ENCODE results near the gene RNF10. TPM values are rescaled to one million over a fixed set of nuclear protein-coding genes. Genes with fewer than 3 reads are reported as not detected.

RNF10 gene
- total and polyA plus RNA-seq, 10 of the 15 experiments (the other 5 are each of a cell fraction or from before 2014, with no cell fraction given) = 48.2 to 127 (median 64.5) TPM

DNA sequence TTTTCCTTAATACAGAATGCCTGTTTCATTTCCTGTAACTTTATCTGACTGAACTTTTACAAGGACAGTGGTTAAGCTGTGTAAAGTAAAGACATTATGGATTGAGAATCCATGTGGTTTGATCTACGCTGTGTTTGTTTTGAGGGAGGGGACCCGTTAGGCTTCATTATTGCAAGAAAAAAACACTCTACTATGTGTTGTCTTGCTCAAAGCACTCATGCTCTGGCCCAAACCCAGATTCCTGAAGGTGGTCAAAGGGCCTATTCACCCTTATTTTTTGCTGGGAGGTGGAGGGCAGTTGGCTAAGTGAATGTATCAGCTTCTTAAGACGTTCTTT, 11.9 kb downstream of the RNF10 start:
- ChIA-PET CTCF (no interaction called here), SMC1A (ENCODE audit: uncharacterized antibody, unreplicated experiment) (interaction anchor here (1.2 kb wide), 1 partner anchor 35 kb away, joined by 3 read pairs; the partner anchor contains the start of gene POP5), POLR2A (interaction anchor here (0.6 kb wide), 2 partner anchors 55 to 231 kb away, joined by 3 to 5 read pairs; no protein-coding TSS in a partner anchor), RAD21 (ENCODE audit: unreplicated experiment) (no interaction called here)
- in situ Hi-C loops (cut with MboI) = no loop called here
- no peak for FAIRE-seq
- Histone ChIP-seq H3K4me1 (ENCODE audit: control insufficient read depth, insufficient read depth, low read length) (no peaks in the 10 kb centered on the region), H3K79me2 (ENCODE audit: control insufficient read depth, insufficient read depth, low read length) (peaks cover 32% of the 10 kb centered on the region), H3K9me3 (replicated peaks; ENCODE audit: control insufficient read depth, insufficient read depth, low read length) (no peaks in the 10 kb centered on the region), H3K27ac (ENCODE audit: control insufficient read depth, insufficient read depth) (no peak overlapping the region), H3K27me3 (replicated peaks in 1 of 2; ENCODE audit: control insufficient read depth in 2 of 2, insufficient read depth in 2 of 2, low read length in 1 of 2) (no peaks in the 10 kb centered on the region), H3K4me3 (no peak overlapping the region), H2AFZ (ENCODE audit: control insufficient read depth, low read depth, low read length) (no peak overlapping the region), H4K20me1 (ENCODE audit: control insufficient read depth, insufficient read depth) (peaks cover 3% of the 10 kb centered on the region; the same call in 1 of the 2 replicates), H3K4me2 (ENCODE audit: control insufficient read depth, insufficient read depth) (no peak overlapping the region), H3K9ac (ENCODE audit: control insufficient read depth, insufficient read depth, low read length) (no peak overlapping the region), H3K36me3 (ENCODE audit: control insufficient read depth in 2 of 2, insufficient read depth in 2 of 2, low read length in 1 of 2) (peaks cover 10 to 21% of the 10 kb centered on the region in 2 experiments)
- no peak for ATAC-seq
- WGBS (ENCODE audit: insufficient coverage, insufficient replicate concordance, low lambda C conversion rate, missing lambda C conversion rate) = 86% methylated on average over 3 of the region's 3 CpGs
- DNase-seq (ENCODE audit: low read depth, low spot score) = no peak
- no TSS peak for BruUV-seq (replicated peaks)
- intact Hi-C loops (cut with micrococcal nuclease; ENCODE audit: unreplicated experiment) = no loop called here
- TF ChIP-seq MTA2 (IDR thresholded peaks at IDR 0.05; ENCODE audit: low read depth) (no peak), EZH2 (IDR thresholded peaks at IDR 0.05; ENCODE audit: borderline replicate concordance, control insufficient read depth, low read depth, low read length) (no peak), KLF5 (IDR thresholded peaks at IDR 0.05; ENCODE audit: partially characterized antibody) (no peak), NR2C2 (IDR thresholded peaks at IDR 0.05; ENCODE audit: borderline replicate concordance, control insufficient read depth, insufficient read length, low read depth) (no peak), ZNF24 (IDR thresholded peaks at IDR 0.05) (no peak), LARP7 (IDR thresholded peaks at IDR 0.05) (no peak), IKZF2 (IDR thresholded peaks at IDR 0.05) (no peak), PAX8 (IDR thresholded peaks at IDR 0.05) (no peak), STAT3 (IDR thresholded peaks at IDR 0.05; ENCODE audit: low read depth, low read length) (no peak)
- TF ChIP-seq, protein P1, sequence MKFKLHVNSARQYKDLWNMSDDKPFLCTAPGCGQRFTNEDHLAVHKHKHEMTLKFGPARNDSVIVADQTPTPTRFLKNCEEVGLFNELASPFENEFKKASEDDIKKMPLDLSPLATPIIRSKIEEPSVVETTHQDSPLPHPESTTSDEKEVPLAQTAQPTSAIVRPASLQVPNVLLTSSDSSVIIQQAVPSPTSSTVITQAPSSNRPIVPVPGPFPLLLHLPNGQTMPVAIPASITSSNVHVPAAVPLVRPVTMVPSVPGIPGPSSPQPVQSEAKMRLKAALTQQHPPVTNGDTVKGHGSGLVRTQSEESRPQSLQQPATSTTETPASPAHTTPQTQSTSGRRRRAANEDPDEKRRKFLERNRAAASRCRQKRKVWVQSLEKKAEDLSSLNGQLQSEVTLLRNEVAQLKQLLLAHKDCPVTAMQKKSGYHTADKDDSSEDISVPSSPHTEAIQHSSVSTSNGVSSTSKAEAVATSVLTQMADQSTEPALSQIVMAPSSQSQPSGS (IDR thresholded peaks at IDR 0.05; ENCODE audit: low read length) = no peak
- TF ChIP-seq, protein P2, sequence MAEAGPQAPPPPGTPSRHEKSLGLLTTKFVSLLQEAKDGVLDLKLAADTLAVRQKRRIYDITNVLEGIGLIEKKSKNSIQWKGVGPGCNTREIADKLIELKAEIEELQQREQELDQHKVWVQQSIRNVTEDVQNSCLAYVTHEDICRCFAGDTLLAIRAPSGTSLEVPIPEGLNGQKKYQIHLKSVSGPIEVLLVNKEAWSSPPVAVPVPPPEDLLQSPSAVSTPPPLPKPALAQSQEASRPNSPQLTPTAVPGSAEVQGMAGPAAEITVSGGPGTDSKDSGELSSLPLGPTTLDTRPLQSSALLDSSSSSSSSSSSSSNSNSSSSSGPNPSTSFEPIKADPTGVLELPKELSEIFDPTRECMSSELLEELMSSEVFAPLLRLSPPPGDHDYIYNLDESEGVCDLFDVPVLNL (IDR thresholded peaks at IDR 0.05; ENCODE audit: low read depth, low read length) = no peak

Measured in GM12878 (cell line).